ENCODE results near the gene CIB2.

Gene CIB2

DNA sequence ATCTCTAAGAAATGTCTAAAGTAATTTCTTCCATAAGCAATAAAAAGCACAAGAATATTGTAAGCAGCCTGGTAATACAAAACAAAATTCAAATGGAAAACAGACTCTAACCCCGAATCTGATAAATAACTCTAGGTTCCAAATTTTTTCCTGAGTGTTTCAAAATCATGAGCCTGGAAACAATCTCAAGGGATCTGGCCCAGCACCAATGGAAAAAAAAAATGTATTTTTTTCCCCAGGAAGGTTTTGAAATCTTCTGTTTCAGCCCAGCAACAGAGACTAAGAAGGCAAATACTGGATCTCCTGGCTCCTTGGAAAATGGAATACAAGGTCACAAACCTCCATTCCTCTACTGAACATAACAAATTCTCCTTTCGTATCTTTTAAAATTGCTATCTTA, 66.7 kb downstream of the CIB2 start:
- no peak for DNase-seq

DNA sequence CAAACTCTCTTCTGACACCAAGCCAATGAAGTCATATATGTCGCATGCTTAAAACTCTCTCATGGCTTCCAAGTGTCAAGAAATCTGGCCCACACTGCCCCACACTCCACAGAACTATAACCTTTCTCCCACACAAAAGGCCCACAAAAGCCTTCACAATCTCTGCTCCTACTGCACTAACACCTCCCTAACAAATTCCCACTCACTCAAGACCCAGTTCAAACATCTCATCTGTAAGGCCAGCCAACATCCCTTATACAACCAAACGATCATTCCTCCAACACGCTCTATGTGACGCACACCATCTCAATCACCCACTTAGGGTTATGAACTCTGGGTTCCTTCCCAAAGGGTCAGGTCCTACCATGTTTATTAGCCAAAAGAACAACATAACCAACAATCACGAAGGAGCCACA, 67.3 kb downstream of the CIB2 start:
- no peak for DNase-seq

DNA sequence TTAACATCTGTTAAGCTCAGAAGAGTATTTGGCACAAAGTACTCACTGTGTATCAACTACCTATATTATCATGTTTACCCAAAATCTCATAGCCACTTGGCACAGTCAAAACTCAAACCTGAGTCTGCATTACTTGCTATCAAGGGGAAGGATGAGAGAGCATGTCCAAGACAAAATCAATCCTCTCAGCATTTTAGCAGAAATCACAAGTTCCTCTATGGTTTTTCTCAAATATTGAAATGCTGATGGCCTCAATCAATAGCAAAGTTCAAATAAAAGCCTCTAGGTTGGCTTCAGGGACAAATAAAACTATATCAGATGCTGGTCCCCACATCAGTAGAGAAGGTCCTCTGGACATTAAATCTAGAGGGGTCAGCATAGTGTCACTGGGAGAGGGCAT, 68.0 kb downstream of the CIB2 start:
- DNase-seq = no peak

DNA sequence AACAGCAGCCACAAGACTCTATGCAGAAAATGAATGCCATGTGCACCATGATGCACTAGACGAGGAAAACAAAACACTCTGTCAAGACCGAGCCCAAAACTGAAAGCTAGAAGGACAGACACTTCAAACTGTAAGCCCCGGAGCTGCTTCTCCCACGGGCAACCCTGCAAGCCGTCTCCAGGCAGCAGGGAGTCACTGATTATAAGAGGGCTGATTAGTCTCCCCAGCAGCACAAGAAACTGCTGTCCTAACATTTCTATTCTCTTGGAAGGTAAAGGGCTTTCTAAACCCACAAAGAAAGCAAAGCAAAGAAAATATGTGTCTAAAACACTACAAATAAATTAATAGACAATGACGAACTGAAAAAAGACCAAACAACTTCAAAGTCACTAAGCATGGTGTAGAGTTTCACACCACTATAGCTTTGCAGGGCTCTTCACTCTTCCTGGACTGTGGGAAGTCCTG, 69.2 kb downstream of the CIB2 start:
- peak; percentile 46 for DNase-seq

DNA sequence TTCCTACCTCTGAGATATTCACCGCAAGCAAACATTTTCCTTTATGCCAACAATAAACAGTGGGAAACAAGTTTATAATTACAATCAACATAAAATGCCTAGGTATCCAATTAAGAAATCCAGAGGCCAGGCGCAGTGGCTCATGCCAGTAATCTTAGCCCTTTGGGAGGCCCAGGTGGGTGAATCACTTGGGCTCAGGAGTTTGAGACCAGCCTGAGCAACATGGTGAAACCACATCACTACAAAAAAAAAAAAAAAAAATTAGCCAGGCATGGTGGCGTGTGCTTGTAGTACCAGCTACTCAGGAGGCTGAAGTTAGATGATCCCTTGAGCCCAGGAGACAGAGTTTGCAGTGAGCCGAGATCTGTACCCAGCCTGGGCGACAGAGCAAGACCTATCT, 71.0 kb downstream of the CIB2 start:
- peak; percentile 19 for DNase-seq

DNA sequence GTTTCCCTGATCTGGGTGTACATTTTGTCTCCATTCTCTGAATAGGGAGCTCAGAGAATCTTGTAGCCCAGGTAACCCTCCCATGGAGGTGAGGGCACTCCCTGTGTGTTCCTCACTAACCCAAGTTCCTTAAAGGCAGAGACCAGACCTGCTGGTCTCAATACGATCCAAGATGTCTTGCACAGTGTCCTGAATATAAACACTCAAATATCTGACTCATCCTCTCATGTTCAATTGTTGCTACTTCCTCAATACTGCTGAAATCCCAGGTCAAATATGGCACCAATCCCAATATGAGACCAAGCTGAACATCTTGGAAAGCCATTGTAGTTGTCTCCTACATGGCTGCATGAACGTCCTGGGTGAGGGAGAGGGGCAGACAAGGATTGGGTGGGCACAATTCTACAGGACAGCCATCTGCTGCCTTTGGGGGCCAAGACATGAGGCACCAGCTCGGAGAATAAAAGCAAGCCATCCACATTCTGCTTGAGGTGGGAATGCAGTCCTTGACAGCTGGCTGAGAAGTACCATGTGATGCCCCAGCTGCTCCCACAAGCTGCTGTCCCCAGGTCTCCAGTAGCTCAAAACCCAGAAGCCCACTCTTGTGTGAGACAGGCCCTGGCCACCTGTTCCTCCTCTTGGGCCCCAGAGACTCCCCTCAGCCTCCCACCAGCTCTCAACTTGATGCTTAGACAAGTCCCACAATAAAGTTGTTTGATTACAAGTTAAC, 72.0 kb downstream of the CIB2 start:
- peak; percentile 16 for DNase-seq

DNA sequence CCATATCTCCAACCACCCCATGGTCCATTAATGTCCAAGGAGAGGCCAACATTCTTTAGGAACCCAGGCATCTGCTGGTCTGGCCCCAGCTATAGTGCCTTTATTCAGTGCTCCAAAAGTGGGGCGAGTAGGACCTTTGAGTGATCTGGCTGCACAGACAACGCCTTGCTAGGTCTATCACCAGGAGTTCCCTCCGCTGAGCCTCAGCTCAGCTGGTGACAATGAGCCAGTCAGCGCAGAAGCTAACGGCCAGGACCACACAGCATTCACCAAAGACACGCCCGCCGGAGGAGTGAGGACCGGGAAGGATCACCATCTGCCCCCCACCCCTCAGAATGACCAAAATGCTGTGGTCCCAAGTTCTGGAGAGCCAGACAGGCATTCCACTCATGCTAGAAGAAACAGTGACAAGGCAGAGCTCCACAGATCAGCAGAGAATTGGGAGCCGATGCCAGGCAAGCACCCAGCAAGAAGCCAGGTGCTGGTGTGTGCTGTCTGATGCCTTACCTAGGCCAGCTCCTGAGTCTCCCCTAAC, 72.8 kb downstream of the CIB2 start:
- DNase-seq = peak; percentile 19

DNA sequence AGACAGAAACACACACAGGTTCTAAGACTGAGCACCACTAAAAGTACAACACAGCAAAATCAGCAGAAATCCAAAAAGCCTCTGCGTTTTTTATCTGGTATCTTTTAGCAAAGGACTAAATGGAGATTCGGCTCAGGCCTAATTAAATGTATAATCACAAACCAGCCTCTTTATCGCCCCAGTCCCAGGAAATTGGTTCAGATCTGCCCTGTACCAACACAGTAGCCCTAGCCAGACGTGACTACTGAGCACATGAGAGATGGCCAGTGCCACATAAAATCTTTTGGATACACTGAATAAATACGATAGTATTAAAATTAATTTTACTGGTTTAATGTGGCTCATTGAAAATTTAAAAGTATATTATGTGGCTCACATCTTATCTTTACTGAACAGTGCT, 73.4 kb downstream of the CIB2 start:
- no peak for DNase-seq

DNA sequence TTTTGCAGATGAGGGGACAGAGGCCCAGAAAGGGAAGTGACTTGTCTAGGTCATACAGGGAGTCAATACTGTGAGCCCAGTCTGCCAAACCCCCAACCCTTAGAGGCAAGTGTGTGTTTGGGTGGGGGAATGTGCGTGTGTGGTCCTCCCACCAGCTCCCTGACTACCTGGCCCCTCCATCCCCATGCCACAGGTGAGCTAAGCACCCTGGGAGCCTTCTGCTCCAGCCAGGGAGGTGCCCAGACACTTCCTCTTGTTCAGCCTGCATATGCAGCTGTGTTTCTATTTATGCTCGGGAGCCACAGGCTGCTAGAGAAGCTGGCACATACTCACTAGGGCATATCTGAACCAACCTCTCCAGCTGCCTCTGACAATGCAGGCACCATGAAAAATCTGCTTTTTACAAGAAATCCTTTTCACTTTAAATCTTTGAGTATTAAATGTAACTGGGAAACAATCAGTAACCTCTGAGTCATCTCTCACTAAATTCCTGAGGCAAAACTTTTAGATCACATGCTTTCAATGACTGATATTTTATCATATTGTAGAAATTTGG, 74.5 kb downstream of the CIB2 start:
- peak; percentile 52 for DNase-seq

DNA sequence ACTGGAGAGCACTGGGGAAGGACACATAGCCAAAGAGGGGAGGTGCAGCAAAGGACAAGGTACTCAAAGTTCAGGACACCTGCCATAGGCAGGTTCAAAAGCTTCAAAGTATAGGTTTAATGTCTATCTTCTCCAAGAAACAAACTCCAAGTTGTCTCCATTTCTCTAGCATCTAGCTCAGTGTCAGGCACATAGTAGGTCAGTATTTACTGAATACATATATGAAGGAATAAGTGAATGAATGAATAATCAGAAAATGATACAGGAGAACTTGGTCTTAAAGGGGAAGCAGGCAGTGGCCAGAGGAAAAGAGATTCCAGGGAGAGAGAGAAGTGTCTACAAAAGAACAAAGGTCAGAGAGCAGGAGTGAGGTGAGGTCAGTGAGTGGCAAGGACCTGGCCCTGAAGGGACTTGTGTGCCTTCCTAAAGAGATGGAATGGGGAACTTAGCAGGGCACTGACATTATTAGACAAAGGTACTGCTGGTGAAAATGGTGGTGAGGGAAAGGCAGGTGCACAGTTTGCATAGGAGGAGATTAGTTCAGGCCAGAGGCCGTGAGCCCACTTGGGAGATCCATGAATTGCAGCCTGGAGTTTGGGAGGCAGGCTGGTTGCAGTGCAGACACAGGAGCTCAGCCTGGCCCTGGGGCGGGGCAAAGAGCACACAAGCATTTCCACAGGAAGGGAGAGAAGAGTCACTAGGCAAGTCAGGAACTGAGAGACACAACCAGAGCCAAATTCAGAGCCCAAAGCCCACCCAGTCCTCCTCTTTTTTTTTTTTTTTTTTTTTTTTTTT, 75.1 kb downstream of the CIB2 start:
- DNase-seq = no peak

DNA sequence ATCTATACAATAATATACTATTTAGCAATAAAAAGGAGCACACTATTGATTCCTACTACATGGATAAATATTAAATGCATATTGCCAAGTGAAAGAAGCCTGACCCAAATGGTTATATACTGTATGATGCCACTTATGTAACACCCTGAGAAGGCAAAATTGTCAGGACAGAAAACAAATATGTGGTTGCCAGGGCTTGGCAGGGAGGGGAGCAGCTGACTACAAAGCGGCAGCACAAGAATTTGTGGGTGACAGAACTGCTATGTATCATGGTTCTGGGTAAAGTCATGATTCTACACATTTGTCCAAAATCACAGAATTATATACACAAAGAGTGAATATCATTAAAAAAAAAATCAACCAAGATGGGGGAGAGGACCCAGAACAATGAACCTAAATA, 76.3 kb downstream of the CIB2 start:
- no peak for DNase-seq

All from activated T-cell treated with anti-CD3 and anti-CD28 coated beads, Interleukin-2, amount 50 U/mL, for 1 hour (primary cell).